Epithelial cell of prostate (primary cell): ENCODE results near the gene SYT5.

Experiments used
- DNase-seq: peaks from one replicate; pipeline ENCODE4 v3.0.0-alpha.2; 2011; ENCODE audit warnings: low read depth, low spot score
- H3K27ac ChIP-seq: fragments of 450-650 bp; 2 replicates; pipeline ENCODE4 v1.5.1; 2017; ENCODE audit warnings: mild to moderate bottlenecking

Gene SYT5

GRCh38 chr19:55149078-55150003 lies 30.7 kb downstream of the SYT5 start, which contains the start of gene TNNT1:
Gene TNNT1 (minus strand): TSS chr19:55149206. CDS start chr19:55147157, 2,049 bp downstream.
- no peak within 1 kb of the TSS for H3K27ac ChIP-seq
- no peak for DNase-seq

- no peak overlapping the region for H3K27ac ChIP-seq
- DNase-seq = no peak
Observed at GRCh38 chr19:55147545-55148251, 32.4 kb downstream of the SYT5 start.

- H3K27ac ChIP-seq = no peak overlapping the region
- DNase-seq = no peak
Observed at GRCh38 chr19:55146705-55147273, 33.3 kb downstream of the SYT5 start.

GRCh38 chr19:55146078-55146704 lies 33.9 kb downstream of the SYT5 start:
- DNase-seq = no peak
- H3K27ac ChIP-seq = no peak overlapping the region

GRCh38 chr19:55145232-55145631 lies 34.9 kb downstream of the SYT5 start:
- no peak overlapping the region for H3K27ac ChIP-seq

GRCh38 chr19:55141696-55142095 lies 38.4 kb downstream of the SYT5 start:
- DNase-seq = no peak
- H3K27ac ChIP-seq = no peak overlapping the region

More at GRCh38 chr19:55145232-55145631, 34.9 kb downstream of the SYT5 start:
- no peak for DNase-seq

GRCh38 chr19:55137915-55138314 lies 42.2 kb downstream of the SYT5 start:
- H3K27ac ChIP-seq = no peak overlapping the region

GRCh38 chr19:55136399-55137102 lies 43.5 kb downstream of the SYT5 start:
- no peak for DNase-seq
- no peak overlapping the region for H3K27ac ChIP-seq

More at GRCh38 chr19:55137915-55138314, 42.2 kb downstream of the SYT5 start:
- no peak for DNase-seq

- no peak for DNase-seq
- H3K27ac ChIP-seq = no peak overlapping the region
Observed at GRCh38 chr19:55134736-55135135, 45.4 kb downstream of the SYT5 start.

- H3K27ac ChIP-seq = no peak overlapping the region
Observed at GRCh38 chr19:55133639-55134444, 46.2 kb downstream of the SYT5 start.

GRCh38 chr19:55132453-55133129 lies 47.5 kb downstream of the SYT5 start:
- DNase-seq = no peak
- H3K27ac ChIP-seq = no peak overlapping the region

More at GRCh38 chr19:55133639-55134444, 46.2 kb downstream of the SYT5 start:
- DNase-seq = no peak

- DNase-seq = no peak
- no peak overlapping the region for H3K27ac ChIP-seq
Observed at GRCh38 chr19:55131421-55131820, 48.7 kb downstream of the SYT5 start.
